ENCODE data around the gene PTPRJ. TPM values are rescaled to one million over a fixed set of nuclear protein-coding genes. Genes with fewer than 3 reads are reported as not detected.
"Not testable (repeated sequence)": the region's sequence is repeated elsewhere in the genome, so short reads cannot be mapped to it uniquely, and the experiment has no call there.

PTPRJ gene
- total RNA-seq, 2 donors from 2014 or later, result 3.4 to 8.0 TPM

DNA sequence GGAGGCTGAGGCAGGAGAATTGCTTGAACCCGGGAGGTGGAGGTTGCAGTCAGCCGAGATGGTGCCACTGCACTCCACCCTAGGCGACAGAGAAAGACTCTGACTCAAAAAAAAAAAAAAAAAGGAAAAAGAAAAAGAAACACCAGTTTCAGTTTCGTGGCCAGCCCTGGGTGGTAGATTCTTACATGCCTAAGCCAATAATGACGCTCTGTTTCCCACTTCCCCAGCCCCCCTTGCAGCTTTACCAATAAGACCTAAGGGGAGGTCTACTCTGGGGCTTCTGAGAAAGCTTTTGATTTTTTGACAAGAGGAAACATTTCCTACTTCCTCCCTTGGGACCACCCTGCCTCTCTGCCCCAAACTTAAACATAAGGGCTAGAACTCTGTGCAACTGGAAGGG is 30.0 kb upstream of the PTPRJ start:
- TF ChIP-seq, protein P1, sequence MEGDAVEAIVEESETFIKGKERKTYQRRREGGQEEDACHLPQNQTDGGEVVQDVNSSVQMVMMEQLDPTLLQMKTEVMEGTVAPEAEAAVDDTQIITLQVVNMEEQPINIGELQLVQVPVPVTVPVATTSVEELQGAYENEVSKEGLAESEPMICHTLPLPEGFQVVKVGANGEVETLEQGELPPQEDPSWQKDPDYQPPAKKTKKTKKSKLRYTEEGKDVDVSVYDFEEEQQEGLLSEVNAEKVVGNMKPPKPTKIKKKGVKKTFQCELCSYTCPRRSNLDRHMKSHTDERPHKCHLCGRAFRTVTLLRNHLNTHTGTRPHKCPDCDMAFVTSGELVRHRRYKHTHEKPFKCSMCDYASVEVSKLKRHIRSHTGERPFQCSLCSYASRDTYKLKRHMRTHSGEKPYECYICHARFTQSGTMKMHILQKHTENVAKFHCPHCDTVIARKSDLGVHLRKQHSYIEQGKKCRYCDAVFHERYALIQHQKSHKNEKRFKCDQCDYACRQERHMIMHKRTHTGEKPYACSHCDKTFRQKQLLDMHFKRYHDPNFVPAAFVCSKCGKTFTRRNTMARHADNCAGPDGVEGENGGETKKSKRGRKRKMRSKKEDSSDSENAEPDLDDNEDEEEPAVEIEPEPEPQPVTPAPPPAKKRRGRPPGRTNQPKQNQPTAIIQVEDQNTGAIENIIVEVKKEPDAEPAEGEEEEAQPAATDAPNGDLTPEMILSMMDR (IDR thresholded peaks at IDR 0.05), result no peak
- H3K9me3 ChIP-seq, result no peaks in the 10 kb centered on the region
- H3K27ac ChIP-seq, result no peak overlapping the region
- H3K4me3 ChIP-seq, result no peak overlapping the region
- peaks cover 0 to 4% of the 10 kb centered on the region in 2 donors for H3K4me1 ChIP-seq
- no peak for DNase-seq (ENCODE audit: low spot score)
- no peaks in the 10 kb centered on the region for H3K36me3 ChIP-seq
- no peaks in the 10 kb centered on the region for H3K27me3 ChIP-seq

DNA sequence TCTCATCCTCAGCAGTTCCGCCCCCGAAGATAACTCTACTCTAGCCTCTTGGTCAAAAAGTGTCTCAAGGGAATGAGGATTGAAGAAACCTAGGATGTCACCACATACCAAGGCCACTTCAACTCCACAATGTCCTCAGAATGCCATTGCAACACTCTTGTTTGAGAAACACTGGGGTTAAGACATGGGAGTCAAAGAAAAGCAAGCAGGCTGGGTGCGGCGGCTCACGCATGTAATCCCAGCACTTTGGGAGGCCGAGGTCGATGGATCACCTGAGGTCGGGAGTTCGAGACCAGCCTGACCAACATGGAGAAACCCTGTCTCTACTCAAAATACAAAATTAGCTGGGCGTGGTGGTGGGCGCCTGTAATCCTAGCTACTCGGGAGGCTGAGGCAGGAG is 28.9 kb upstream of the PTPRJ start:
- not testable (repeated sequence) for H3K9me3 ChIP-seq; DNase-seq (ENCODE audit: low spot score); H3K27ac ChIP-seq; H3K27me3 ChIP-seq; H3K4me1 ChIP-seq; H3K4me3 ChIP-seq; H3K36me3 ChIP-seq

DNA sequence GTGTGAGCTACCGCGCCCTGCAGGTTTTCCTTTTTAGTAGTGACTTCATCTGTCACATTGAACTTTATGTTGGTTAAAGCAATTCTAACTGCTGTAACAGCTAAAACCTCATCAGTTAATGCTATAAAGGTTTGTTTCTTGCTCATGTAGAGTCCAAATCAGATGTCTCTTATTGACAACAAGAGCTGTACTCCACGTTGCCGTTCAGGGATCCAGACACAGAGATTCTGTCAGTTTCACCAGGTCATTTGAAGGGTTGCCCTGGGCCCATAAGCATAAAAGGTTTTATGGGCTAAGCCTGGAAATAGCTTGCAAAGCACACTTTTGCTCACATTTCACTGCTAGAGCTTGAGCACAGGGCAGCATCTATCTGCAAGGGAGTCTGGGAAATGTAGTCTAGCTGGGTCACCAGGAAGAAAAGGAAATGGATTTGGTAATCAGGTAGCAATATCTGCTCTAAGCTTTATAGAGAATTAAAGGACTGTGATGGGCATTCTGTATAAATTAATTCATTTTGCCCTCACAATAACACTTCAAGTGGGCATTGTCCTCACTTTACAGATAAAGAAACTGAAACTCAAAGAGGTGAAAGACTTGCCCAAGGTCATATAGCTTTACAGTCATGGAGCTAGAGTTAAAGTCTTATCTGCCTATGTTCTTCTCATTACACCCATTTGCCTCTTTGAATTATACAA is 25.2 kb upstream of the PTPRJ start:
- H3K4me1 ChIP-seq, result no peaks in the 10 kb centered on the region
- no peaks in the 10 kb centered on the region for H3K36me3 ChIP-seq
- H3K27ac ChIP-seq, result no peak overlapping the region
- no peaks in the 10 kb centered on the region for H3K9me3 ChIP-seq
- H3K4me3 ChIP-seq, result no peak overlapping the region
- no peak for DNase-seq (ENCODE audit: low spot score)
- no peaks in the 10 kb centered on the region for H3K27me3 ChIP-seq
- TF ChIP-seq, protein P1 (IDR thresholded peaks at IDR 0.05), result no peak

DNA sequence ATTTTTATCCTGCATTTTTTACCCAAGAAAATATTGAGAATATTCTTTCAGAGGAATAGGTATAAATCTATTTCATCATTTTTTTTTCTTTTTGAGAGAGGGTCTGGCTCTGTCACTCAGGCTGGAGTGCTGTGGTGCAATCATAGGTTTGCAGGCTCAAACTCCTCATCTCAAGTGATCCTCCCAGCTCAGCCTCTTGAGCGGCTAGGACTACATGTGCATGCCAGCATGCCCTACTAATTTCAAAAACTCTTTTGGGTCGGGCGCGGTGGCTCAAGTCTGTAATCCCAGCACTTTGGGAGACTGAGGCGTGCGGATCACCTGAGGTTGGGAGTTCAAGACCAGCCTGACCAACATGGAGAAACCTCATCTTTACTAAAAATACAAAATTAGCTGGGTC is 20.3 kb upstream of the PTPRJ start:
- H3K4me1 ChIP-seq, result no peaks in the 10 kb centered on the region
- no peaks in the 10 kb centered on the region for H3K36me3 ChIP-seq
- DNase-seq (ENCODE audit: low spot score), result no peak
- H3K9me3 ChIP-seq, result no peaks in the 10 kb centered on the region
- no peak overlapping the region for H3K4me3 ChIP-seq
- TF ChIP-seq, protein P1 (IDR thresholded peaks at IDR 0.05), result no peak
- no peak overlapping the region for H3K27ac ChIP-seq
- no peaks in the 10 kb centered on the region for H3K27me3 ChIP-seq

DNA sequence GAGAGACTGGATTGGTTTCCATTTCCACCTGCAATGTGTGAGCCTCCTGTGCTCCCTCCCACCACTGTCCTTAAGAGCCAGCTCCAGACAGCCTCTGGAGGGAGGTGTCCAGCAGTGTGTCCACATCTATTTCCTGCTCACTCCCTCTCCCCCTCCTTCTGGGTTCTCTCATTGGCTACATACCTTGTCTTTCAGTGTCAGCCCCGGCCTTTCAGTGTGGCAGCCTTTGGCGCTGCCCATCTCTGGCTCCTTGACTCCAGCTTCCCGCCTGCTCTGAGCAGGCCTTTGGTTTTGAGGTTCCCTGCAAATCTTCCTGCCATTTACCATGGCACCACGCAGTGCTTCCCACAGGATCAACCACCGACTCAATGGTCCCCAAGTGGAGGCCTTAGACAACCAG is 19.0 kb upstream of the PTPRJ start:
- H3K36me3 ChIP-seq, result no peaks in the 10 kb centered on the region
- no peak for DNase-seq (ENCODE audit: low spot score)
- no peaks in the 10 kb centered on the region for H3K9me3 ChIP-seq
- no peak overlapping the region for H3K27ac ChIP-seq
- TF ChIP-seq, protein P1 (IDR thresholded peaks at IDR 0.05), result no peak
- H3K4me1 ChIP-seq, result no peaks in the 10 kb centered on the region
- H3K27me3 ChIP-seq, result no peaks in the 10 kb centered on the region
- no peak overlapping the region for H3K4me3 ChIP-seq

DNA sequence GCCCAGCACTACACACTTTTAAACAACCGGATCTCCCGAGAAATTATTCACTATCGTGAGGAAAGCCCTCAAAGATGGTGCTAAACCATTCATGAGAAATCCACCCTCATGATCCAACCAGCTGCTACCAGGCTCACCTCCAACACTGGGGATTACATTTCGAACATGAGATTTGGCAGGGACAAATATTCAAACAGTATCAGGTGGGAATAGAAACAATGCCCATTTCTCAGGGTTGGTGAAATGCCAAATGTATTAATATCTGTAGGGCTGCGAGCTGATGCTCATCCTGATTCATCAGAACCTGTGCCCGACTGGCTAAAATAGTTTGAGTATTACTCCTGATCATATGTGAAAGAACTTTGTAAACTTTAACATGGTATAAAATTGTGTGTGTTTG is 15.8 kb upstream of the PTPRJ start:
- no peak overlapping the region for H3K4me3 ChIP-seq
- no peaks in the 10 kb centered on the region for H3K27me3 ChIP-seq
- no peak overlapping the region for H3K27ac ChIP-seq
- H3K4me1 ChIP-seq, result no peaks in the 10 kb centered on the region
- no peaks in the 10 kb centered on the region for H3K9me3 ChIP-seq
- TF ChIP-seq, protein P1 (IDR thresholded peaks at IDR 0.05), result no peak
- no peaks in the 10 kb centered on the region for H3K36me3 ChIP-seq
- DNase-seq (ENCODE audit: low spot score), result no peak
